ENCODE data around the gene BRD9.

Gene BRD9

DNA sequence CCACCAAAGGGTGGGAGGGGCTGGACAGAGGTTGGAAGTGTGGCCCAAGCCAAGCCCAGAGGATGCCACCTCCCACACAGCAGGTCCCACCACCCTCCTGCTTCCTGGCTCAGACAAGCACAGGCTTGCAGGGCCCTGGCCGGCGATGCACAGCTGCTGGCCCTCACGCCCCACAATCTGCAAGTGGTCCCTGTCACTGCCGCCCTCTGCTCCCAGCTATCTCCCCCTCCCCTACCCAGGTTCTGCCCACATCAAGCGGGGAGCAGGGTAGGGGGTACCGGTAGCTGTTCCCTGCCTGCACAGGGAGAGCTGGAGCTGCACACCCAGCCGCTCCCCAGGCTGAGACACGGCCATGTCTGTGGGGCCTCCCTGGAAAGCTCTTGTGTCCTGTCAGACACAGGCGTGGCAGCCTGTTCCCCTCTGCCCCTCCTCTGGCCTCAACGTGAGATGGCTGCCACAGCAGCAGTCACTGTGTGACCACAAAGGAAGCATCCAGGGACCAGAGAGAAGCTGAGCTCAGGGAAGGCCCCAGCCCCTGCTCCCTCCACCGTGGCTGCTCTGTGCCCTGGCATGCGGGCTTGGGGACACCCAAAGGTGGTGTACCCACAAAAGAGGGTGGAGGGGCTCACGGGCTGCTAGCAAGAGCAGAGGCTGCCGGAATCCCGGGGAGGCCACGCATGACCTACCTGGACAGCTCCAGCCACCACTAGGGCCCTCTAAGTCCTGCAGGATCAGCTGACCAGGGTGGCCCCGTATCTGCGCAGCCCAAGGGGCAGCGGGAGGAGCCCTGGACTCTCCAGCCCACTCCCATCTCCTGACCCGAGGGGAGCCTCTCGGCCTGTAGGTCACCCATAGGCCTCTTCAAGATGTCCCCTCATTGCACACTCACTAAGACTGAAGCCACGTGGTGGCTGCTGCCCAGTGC, 30.9 kb downstream of the BRD9 start:
- DNase-seq (ENCODE audit: low read depth), result no peak
- H3K4me3 ChIP-seq (ENCODE audit: low read depth, low read length), result no peak overlapping the region
- TF ChIP-seq, protein P1, sequence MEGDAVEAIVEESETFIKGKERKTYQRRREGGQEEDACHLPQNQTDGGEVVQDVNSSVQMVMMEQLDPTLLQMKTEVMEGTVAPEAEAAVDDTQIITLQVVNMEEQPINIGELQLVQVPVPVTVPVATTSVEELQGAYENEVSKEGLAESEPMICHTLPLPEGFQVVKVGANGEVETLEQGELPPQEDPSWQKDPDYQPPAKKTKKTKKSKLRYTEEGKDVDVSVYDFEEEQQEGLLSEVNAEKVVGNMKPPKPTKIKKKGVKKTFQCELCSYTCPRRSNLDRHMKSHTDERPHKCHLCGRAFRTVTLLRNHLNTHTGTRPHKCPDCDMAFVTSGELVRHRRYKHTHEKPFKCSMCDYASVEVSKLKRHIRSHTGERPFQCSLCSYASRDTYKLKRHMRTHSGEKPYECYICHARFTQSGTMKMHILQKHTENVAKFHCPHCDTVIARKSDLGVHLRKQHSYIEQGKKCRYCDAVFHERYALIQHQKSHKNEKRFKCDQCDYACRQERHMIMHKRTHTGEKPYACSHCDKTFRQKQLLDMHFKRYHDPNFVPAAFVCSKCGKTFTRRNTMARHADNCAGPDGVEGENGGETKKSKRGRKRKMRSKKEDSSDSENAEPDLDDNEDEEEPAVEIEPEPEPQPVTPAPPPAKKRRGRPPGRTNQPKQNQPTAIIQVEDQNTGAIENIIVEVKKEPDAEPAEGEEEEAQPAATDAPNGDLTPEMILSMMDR (IDR thresholded peaks at IDR 0.05; ENCODE audit: insufficient read depth, low read depth, low read length, missing control alignments), result no peak

DNA sequence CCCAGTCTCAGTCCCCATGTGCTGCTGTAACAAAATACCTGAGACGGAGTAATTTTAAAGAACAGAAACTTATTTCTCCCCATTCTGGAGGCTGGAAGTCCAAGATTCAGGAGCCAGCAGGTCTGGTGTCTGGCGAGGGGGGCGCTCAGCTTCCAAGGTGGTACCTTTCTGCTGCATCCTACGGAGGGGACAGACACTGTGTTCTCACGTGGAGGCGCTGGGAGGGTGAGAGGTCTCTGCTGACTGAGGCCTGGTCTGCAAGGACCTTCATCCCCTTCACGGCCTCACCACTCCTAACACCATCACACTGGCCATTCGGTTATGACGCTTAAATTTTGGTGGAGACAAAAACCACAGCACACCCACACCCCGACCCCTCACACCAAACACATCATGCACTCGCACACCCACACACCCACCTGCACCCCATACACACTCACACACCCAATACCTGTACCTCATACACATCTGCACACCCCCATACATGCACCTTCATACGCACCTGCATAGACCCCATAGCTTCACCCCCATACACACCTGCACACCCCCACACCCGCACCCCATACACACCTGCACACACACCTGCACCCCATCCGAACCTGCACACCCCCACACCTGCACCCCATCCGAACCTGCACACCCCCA, 32.0 kb downstream of the BRD9 start:
- DNase-seq (ENCODE audit: low read depth), result no peak
- H3K4me3 ChIP-seq (ENCODE audit: low read depth, low read length), result no peak overlapping the region
- TF ChIP-seq, protein P1 (IDR thresholded peaks at IDR 0.05; ENCODE audit: insufficient read depth, low read depth, low read length, missing control alignments), result no peak

DNA sequence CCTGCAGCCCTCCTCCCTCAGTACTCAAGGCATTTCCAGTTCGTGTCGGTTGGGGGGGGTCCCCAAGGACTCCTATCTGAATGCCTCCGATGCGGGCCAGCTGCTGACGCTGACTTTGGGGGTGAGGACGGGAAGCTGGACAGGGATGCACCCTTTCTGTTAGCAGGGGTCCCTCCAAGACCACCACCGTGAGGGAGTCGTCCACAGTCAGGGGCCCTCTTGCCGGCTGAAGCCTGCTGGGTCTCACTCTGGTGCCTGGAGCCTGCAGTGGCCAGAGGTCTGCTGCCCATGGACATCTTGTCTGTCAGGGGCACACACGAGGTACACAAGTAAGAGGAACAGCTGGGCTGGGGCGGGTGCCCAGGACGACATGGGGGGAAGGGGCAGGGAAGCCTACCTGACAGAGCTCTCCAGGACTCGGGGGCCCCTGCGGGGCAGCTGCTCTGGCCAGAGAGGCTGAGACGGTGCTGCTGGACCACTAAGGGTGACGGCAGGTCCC, 32.8 kb downstream of the BRD9 start:
- TF ChIP-seq, protein P1 (IDR thresholded peaks at IDR 0.05; ENCODE audit: insufficient read depth, low read depth, low read length, missing control alignments), result no peak
- no peak overlapping the region for H3K4me3 ChIP-seq (ENCODE audit: low read depth, low read length)
- DNase-seq (ENCODE audit: low read depth), result no peak

DNA sequence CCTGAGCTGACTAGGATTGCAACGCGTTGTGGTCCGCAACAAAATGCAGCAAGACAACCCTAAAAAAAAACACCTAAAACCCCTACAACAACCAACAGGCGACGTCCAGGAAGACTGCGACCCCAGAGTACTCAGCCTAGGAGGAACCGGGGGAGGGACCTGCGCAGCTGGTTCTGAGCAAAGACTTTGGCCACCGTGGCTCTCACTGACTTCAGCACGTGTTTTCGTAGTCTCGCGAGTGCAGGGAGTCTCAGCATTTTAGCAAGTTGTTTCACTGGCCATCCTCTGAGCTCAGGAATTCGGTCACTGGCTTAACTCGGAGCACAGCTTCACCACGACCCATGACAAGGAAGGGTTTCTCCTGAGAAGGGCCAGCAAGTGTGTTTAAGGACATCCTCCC, 33.2 kb downstream of the BRD9 start:
- H3K4me3 ChIP-seq (ENCODE audit: low read depth, low read length), result no peak overlapping the region
- DNase-seq (ENCODE audit: low read depth), result no peak
- TF ChIP-seq, protein P1 (IDR thresholded peaks at IDR 0.05; ENCODE audit: insufficient read depth, low read depth, low read length, missing control alignments), result no peak

DNA sequence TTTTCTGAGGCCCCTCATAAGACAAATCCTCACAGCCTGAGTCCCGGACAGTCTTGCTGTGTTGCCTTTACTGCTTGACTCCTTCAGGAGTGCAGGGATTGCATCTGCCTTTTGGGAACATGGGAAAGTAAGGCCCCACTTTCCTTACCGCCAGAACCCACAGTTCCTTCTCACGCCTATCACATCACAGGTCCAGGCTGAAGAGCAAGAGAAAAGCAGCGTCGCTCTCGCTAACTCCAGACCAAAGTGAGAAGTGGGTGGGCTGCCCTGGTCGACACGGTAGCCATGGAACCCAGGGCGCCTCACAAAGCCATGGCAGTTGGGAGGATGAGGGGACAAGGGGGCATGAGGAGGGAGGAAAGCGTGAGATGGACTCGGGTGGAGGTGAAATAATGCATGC, 33.9 kb downstream of the BRD9 start:
- TF ChIP-seq, protein P1 (IDR thresholded peaks at IDR 0.05; ENCODE audit: insufficient read depth, low read depth, low read length, missing control alignments), result no peak
- no peak overlapping the region for H3K4me3 ChIP-seq (ENCODE audit: low read depth, low read length)
- DNase-seq (ENCODE audit: low read depth), result no peak

DNA sequence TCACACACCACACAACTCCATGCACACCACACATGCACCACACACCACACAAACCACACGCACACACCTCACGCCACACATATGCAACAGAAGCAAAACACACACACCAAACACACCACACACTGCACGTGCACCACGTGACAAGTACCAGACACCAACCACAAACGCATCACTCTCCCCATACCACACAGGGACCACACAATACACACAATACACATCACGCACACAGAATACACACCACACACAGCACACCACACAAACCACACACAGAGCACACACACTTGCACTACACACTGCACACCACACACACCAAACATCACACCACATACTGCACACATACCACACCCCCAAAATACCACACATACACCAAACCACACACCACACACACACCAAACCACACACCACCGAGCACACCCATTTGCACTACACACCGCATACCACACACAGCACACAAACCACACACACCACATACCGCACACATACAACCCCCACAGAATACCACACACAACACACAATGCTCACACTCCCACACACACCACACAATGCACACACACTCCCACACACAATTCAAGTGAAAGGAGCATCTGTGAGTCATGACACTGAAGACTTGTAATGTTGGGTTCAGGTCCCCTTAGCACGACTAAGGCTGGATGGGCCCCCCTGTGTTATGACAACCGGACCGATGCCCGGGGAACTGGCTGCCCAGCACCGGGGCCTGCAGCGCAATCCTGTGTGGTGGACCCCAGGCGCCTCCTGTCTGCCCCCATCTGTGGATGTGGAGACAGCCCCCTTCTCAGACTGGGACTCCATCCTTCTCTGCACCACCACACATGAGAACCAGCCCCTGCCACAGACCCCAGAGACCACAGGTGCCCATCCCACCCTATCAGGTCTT, 35.8 kb downstream of the BRD9 start:
- TF ChIP-seq, protein P1 (IDR thresholded peaks at IDR 0.05; ENCODE audit: insufficient read depth, low read depth, low read length, missing control alignments), result no peak
- DNase-seq (ENCODE audit: low read depth), result no peak
- H3K4me3 ChIP-seq (ENCODE audit: low read depth, low read length), result no peak overlapping the region

Measured in GM12865 (cell line).